GM18870 (cell line): ENCODE results near the gene C16orf90.
"Not testable (repeated sequence)": the region's sequence is repeated elsewhere in the genome, so short reads cannot be mapped to it uniquely, and the experiment has no call there.

Experiments used
- ATAC-seq: cut with Tn5 transposase; IDR thresholded peaks from one replicate; pipeline ENCODE4 v1.9.1; 2021; ENCODE audit warnings: moderate library complexity; ENCODE audit not compliant: unreplicated experiment

C16orf90 gene

DNA sequence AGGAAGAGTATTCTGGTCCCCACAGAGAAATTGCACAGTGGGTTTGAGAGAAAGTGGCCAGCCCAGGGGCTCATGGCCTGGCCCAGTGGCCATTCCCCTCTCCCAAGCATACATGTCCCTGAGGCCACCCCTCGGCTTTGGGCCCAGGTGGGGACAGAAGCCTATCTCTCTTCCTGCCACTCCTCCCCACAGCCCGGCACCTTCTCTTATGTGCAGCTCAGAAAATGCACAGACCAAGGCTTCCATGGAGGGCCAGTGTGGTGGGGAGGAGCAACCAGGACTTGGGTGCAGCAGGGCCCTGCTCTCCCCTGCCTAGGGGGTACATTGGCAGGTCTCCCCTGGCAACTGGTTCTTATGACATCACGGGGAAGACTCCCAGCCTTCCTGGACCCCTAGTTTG, at the start of gene C16orf90:
TSS of gene C16orf90 (minus strand) at position 314 of the 400 bp plus-strand sequence. CDS start at position 246, 68 bp downstream.
- ATAC-seq = no peak

DNA sequence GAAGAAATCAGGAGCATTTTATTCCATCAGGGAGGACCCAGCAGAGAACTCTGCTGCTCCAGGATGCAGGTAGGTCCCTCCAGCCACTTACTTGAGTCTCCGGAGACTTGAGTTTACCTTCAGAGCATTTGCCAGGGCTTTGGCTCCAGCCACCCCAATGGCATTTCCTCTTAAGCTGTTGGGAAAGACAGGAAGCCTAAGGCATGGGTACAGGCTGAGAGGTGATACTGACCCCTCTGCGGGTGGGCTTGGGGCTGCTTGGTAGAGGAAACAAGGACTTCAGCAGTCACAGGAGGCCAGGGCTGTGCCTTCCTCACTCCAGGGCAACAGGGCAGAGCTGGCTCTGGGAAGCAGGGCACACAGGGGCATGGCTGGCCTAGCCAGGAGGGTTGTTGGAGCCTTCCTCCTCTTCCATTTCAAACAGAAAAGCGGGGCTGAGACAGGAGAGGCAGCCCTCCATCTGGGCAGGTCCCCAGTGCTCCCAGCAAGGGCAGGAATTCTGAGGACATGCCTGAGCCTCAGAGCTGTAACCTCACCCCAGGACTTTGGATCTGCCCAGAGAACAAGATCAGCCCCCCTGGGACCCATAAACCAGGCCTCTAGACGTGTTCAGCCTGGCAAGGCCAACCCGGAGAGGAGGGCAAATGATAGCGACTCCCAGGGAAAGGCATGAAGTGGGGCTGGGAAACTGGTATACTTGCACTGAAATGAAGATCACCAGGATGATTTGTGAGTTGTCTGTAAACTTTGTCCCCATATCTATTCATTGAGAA, 47.5 kb upstream of the C16orf90 start:
- ATAC-seq = no peak

DNA sequence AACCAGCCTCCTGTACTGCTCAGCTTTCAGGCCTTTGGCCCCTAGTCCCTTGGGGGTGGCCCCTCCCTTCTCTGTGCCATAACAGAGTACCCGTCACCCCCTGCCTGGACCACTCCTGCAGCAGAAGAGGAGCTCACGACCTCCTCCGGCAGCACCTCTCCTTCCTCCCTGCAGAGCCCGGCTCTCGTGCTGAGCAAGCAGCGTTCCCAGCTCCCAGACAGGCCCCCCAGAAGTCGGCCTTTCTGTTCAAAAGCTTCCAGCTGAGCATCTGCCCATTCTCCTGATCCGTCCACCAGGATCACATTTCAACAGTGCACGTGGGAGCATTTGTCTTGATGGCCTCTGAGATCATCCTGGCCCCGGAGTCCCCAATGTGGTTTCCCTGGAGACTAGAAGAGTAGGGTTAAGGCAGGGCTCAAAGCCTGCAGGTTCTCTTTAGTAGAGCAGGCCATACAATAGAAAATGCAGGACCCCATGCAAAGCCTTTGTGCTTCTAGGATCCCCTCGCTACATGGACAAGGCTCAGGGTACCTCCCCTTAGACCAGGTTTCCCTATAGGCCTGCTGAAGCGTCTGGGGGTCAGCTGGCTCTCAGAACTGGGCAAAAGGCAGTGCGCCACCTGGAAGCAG, 46.4 kb upstream of the C16orf90 start:
- ATAC-seq = no peak

GRCh38 chr16:3538222-3538621, 42.9 kb upstream of the C16orf90 start:
- ATAC-seq = no peak

GRCh38 chr16:3536851-3537250, 41.6 kb upstream of the C16orf90 start:
- ATAC-seq = no peak

- no peak for ATAC-seq
Observed at GRCh38 chr16:3536271-3536731, 41.0 kb upstream of the C16orf90 start.

DNA sequence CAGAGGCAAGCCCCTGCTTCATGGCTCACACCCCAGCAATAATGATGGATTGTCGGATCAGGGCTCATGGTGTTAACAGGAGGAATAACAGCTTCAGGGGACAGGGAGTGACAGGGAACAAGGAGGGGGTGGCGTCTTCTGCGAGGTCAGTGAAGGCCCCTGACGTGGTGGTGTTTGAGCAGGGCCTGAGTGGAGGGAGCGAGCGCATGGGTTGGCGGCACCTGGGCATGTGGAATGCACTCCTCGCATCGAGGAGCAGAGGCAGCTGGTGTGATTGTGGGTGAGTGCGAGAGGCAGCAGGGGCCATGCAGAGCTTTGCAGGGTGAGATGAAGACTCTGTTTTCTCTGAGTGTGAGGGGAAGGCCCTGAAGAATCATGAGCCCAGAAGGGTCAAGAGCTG, 38.8 kb upstream of the C16orf90 start:
- no peak for ATAC-seq

GRCh38 chr16:3532741-3533140, 37.5 kb upstream of the C16orf90 start:
- ATAC-seq = no peak

DNA sequence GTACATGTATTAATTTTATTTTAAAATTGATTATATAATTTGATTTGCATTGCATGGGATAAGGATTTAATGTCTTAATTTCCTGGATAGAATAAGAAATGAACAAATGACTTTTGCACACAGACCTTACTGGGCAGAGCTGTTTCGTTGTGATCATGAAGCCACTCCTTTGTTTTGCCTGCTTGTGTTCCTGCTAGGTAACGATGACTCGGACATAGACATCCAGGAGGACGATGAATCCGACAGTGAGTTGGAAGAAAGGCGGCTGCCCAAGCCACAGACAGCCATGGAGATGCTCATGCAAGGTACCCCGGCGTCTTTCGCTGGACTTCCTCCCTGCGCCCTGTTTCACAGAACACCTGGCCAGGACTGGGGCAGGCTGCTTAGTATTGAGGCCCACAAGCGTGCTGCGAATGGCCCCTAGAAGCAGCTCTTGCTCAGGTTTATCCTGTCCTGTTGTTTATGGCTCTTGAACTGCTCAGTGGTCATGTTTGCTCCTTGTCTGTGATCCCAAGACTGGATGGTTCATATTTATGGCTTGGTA, 35.2 kb upstream of the C16orf90 start:
- no peak for ATAC-seq

- no peak for ATAC-seq
Observed at GRCh38 chr16:3529175-3529574, 33.9 kb upstream of the C16orf90 start.

GRCh38 chr16:3528406-3528805, 33.1 kb upstream of the C16orf90 start:
- no peak for ATAC-seq

GRCh38 chr16:3527216-3527829, 32.0 kb upstream of the C16orf90 start:
- ATAC-seq = not testable (repeated sequence)

DNA sequence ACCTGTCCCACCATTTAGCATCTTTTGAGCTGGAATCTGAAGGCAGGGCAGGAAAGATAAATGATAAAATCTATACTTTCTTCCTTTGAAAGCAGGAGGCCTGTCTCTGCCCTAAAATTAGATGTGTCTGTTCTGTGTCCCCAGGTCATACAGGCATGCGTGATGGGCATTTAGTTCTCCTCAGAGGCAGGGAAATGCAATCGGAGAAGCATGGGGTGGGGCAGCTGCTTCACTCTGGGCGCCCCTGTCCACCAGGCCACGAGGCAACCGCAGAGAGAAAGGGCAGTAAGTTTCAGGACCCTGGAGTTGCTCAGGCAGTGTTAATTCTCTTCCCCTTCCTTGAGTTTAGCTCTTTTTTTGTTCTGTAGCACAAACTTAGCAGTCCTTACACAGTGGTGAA, 30.7 kb upstream of the C16orf90 start:
- ATAC-seq = no peak

DNA sequence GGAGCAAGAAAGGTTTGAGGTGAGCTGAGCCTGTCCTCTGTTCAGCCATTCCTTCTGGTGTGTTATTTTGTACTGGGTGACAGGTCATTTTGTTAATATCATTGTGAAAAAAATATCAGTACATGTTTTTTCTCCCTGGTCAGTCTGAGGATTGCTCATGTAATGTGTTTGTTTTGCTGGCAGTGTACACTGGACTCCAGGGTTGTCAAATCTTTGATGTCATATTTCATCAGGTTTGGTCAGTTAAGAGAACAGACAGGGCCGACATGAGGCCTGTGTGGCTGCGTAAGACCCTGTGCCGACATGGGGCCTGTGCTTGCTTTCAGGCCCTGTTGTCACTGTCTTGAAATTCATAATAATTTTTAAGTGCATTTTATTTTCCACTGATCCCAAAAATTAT, 28.0 kb upstream of the C16orf90 start:
- no peak for ATAC-seq

DNA sequence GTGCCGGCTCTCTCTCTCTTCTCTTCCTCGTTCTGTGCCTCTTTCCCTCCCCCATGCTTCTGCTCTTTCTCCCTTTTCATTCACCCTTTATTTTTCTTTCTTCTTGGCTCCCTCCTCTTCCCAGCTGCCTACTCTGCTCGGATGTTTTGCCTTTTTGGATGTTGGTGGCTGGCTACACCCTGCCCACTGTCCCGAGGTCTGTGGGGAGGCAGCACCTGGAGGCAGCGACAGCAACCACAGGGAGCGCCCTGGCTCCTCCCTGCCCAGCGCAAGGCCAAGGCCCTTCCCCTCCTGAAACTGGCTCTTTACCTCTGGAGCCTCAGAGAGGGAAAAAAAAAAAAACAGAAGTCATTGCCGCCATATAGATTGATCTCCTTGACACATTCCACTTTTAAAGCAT, 25.6 kb upstream of the C16orf90 start:
- no peak for ATAC-seq

- ATAC-seq = no peak
Observed at GRCh38 chr16:3520413-3520812, 25.1 kb upstream of the C16orf90 start.

GRCh38 chr16:3519581-3519980, 24.3 kb upstream of the C16orf90 start:
- ATAC-seq = no peak

DNA sequence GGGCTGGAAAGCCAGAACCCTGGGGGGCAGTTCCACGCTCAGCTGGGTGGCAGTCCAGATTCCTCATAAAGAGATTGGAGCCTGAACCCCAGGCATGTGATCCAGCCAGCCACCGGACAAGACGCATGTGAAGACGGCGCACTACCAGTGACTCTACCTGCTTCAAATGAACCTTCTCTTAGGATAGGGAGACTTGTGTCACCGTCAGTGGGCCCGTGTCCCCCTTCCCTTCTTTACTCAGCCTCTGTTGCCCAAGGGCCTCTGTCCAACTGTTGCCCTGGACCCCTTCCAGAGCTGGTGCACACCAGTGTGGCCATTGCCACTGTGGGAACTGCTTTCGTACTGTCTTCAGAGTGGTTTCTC, 23.7 kb upstream of the C16orf90 start:
- ATAC-seq = no peak

- no peak for ATAC-seq
Observed at GRCh38 chr16:3518292-3518985, 23.1 kb upstream of the C16orf90 start.

DNA sequence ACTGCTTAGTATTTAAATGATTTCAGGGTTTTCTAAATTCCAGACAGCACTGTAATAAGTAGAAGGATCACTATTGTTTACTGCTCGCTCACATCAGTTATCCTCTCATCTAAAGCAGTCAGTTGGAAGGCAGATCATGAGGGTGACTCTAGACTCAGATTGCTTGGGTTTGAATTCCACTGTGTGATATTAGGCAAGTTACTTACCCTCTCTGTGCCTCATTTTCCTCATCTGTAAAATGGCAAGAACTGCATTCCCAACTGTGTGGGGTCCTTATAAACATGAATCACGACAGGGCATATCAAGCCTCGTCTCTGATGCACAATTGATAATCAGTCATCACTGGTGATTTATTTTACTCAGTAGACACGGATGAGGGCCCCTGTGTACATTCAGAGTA, 20.6 kb upstream of the C16orf90 start:
- no peak for ATAC-seq

DNA sequence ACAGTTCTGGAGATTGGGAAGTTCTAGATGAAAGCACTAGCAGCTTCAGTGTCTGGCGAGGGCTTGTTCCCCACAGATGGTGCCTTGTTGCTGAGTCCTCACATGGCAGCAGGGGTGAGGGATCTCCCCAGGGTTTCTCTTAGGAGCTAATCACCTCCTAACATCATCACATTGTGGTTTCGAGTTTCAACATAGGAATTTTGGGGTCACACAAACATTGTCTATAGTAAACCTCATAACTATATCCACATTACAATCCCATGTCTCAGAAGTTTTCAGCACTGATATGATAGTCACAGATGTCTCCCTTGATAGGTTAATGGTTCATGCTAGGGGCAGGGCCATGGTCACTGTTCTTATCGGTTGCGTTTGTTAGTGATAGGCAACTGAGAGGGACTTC, 19.3 kb upstream of the C16orf90 start:
- ATAC-seq = no peak
